Ishikawa (cell line): ENCODE results near the gene TANGO6.

Experiments
- CEBPB ChIP-seq: IDR thresholded peaks from 2 replicates; pipeline ENCODE4 v1.6.1; 2012
- CREB1 ChIP-seq: IDR thresholded peaks from 2 replicates; pipeline ENCODE4 v1.6.1; 2012; ENCODE audit warnings: low read depth
- EGR1 ChIP-seq: IDR thresholded peaks from 2 replicates; pipeline ENCODE4 v1.6.1; 2012
- EP300 ChIP-seq: IDR thresholded peaks from 2 replicates; pipeline ENCODE4 v1.6.1; 2012; ENCODE audit warnings: borderline replicate concordance
- FOXM1 ChIP-seq: IDR thresholded peaks from 2 replicates; pipeline ENCODE4 v1.6.1; 2012; ENCODE audit warnings: low read depth, borderline replicate concordance
- NFIC ChIP-seq: IDR thresholded peaks from 2 replicates; pipeline ENCODE4 v1.6.1; 2012
- RAD21 ChIP-seq: IDR thresholded peaks from 2 replicates; pipeline ENCODE4 v1.6.1; 2012; ENCODE audit warnings: low read depth
- TAF1 ChIP-seq: IDR thresholded peaks from 2 replicates; pipeline ENCODE4 v1.6.1; 2012; ENCODE audit warnings: low read depth, mild to moderate bottlenecking
- TCF12 ChIP-seq: IDR thresholded peaks from 2 replicates; pipeline ENCODE4 v1.6.1; 2012; ENCODE audit warnings: low read depth
- TEAD4 ChIP-seq: IDR thresholded peaks from 2 replicates; pipeline ENCODE4 v1.6.1; 2012
- YY1 ChIP-seq: IDR thresholded peaks from 2 replicates; pipeline ENCODE4 v1.6.1; 2012; ENCODE audit warnings: low read depth
- ZBTB7A ChIP-seq: IDR thresholded peaks from 2 replicates; pipeline ENCODE4 v1.6.1; 2012; ENCODE audit warnings: low read depth
- TF ChIP-seq, protein P1 (sequence below): IDR thresholded peaks from 2 replicates; pipeline ENCODE4 v1.6.1; 2012
- TF ChIP-seq, protein P2 (sequence below): IDR thresholded peaks from 2 replicates; pipeline ENCODE4 v1.6.1; 2012
- TF ChIP-seq, protein P3 (sequence below): IDR thresholded peaks from 2 replicates; pipeline ENCODE4 v1.6.1; 2012; ENCODE audit warnings: low read depth, mild to moderate bottlenecking

TANGO6 gene

DNA sequence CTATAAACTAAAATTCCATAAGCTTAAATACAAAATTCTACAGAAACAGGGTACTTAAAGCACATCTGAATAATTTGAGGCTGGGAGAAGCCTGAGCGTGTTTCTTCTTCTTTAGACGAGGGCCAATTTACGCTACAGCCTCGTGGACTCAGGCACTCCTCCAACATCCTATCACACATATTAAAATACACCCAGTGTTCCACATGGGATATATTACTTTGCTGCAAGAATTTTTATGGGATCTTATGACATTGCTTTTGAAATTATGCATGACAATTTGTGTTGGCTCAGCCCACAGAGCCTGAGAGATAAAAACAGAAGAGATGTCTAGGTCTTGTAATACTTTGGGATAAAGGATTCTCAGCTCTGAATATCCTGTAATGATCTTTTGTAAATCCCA, 3.5 kb upstream of the TANGO6 start:
- no peak for TF ChIP-seq TEAD4
- no peak for TF ChIP-seq NFIC
- TF ChIP-seq, protein P1, sequence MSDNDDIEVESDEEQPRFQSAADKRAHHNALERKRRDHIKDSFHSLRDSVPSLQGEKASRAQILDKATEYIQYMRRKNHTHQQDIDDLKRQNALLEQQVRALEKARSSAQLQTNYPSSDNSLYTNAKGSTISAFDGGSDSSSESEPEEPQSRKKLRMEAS: no peak
- no peak for TF ChIP-seq YY1
- TF ChIP-seq, protein P2, sequence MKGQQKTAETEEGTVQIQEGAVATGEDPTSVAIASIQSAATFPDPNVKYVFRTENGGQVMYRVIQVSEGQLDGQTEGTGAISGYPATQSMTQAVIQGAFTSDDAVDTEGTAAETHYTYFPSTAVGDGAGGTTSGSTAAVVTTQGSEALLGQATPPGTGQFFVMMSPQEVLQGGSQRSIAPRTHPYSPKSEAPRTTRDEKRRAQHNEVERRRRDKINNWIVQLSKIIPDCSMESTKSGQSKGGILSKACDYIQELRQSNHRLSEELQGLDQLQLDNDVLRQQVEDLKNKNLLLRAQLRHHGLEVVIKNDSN: no peak
- no peak for TF ChIP-seq FOXM1
- TF ChIP-seq EP300: no peak
- no peak for TF ChIP-seq TAF1
- TF ChIP-seq RAD21: no peak
- TF ChIP-seq, protein P3, sequence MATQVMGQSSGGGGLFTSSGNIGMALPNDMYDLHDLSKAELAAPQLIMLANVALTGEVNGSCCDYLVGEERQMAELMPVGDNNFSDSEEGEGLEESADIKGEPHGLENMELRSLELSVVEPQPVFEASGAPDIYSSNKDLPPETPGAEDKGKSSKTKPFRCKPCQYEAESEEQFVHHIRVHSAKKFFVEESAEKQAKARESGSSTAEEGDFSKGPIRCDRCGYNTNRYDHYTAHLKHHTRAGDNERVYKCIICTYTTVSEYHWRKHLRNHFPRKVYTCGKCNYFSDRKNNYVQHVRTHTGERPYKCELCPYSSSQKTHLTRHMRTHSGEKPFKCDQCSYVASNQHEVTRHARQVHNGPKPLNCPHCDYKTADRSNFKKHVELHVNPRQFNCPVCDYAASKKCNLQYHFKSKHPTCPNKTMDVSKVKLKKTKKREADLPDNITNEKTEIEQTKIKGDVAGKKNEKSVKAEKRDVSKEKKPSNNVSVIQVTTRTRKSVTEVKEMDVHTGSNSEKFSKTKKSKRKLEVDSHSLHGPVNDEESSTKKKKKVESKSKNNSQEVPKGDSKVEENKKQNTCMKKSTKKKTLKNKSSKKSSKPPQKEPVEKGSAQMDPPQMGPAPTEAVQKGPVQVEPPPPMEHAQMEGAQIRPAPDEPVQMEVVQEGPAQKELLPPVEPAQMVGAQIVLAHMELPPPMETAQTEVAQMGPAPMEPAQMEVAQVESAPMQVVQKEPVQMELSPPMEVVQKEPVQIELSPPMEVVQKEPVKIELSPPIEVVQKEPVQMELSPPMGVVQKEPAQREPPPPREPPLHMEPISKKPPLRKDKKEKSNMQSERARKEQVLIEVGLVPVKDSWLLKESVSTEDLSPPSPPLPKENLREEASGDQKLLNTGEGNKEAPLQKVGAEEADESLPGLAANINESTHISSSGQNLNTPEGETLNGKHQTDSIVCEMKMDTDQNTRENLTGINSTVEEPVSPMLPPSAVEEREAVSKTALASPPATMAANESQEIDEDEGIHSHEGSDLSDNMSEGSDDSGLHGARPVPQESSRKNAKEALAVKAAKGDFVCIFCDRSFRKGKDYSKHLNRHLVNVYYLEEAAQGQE: no peak
- no peak for TF ChIP-seq CEBPB
- TF ChIP-seq EGR1: no peak
- TF ChIP-seq CREB1: no peak
- no peak for TF ChIP-seq TCF12

DNA sequence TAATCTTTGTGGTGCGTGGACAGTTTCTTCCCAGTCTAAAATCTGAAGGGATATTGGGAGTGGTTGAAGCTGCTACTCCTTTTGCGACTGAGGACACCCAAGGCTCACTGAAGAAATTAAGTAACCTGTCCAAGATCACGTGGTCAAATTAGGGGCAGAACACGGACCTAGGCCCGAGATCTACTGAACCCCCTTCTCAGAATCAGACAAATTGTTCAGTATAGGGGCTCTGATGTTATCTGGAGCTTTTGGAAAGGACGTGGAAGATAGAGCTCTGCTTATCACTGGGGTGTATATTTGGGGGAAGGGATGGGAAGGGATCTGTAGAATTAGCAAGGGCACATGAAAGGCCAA, 857 bp downstream of the TANGO6 start:
- TF ChIP-seq, protein P1: no peak
- TF ChIP-seq, protein P2: peak; percentile 50; the same call in 1 of the 2 replicates

DNA sequence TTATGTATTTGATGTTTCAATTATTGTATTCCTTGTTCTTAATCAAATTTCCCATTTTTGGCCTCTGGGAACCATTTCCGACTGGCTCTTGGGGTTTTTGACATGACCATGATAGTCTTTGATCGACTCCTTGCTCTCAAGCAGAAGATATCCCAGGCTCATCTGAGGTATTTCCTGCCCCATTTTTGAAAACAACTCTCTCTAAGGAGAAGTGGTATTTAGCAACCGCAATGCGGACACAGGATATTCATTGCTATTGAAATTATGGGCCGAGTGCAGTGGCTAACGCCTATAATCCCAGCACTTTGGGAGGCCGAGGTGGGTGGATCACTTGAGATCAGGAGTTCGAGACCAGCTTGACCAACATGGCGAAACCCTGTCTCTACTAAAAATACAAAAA, 5.5 kb downstream of the TANGO6 start:
- TF ChIP-seq EGR1: no peak
- TF ChIP-seq, protein P3: no peak
- TF ChIP-seq TCF12: no peak
- no peak for TF ChIP-seq TAF1
- no peak for TF ChIP-seq CEBPB
- TF ChIP-seq, protein P1: no peak
- no peak for TF ChIP-seq TEAD4
- no peak for TF ChIP-seq RAD21
- TF ChIP-seq FOXM1: no peak
- TF ChIP-seq EP300: no peak
- TF ChIP-seq, protein P2: no peak
- no peak for TF ChIP-seq CREB1
- no peak for TF ChIP-seq ZBTB7A
- no peak for TF ChIP-seq YY1
- TF ChIP-seq NFIC: no peak

DNA sequence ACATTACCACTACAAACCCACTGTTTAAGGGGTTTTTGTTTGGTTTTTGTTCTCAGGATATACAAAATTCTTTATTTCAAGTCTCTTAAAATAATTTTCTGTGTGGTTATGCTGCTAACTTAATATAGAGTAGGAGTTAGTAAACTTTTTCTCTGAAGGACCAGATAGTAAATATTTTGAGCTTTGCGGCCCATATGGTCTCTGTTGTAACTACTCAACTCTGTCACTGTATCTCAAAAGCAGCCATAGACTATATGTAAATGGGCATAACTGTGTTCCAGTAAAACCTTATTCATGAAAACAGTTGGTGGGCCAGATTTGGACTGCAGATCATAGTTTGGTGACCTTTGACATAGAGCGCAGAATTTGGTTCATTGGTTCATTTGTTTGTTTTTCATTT, 7.2 kb downstream of the TANGO6 start:
- TF ChIP-seq RAD21: no peak

DNA sequence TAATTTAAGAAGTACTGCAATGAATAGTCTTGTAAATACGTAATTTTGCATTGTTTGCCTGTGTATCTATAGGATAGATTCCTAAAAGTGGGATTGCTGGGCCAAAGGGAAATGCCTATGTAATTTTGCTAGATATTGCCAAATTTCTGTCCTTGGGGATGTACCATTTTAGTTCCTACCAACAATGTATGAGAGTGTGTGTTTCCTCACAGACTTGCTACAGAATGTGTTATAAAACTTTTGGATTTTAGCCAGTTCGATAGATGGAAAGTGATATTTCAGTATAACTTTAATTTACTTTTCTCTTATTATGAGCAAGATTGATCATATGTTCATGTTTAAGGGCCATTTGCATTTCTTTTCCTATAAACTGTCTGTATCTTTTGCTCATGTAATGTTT, 8.3 kb downstream of the TANGO6 start:
- TF ChIP-seq, protein P3: no peak
- no peak for TF ChIP-seq YY1
- TF ChIP-seq CREB1: no peak
- TF ChIP-seq TAF1: no peak
- TF ChIP-seq EGR1: no peak
- TF ChIP-seq, protein P2: no peak
- no peak for TF ChIP-seq TCF12
- TF ChIP-seq CEBPB: no peak
- TF ChIP-seq FOXM1: no peak
- TF ChIP-seq, protein P1: no peak
- TF ChIP-seq NFIC: no peak
- TF ChIP-seq RAD21: no peak
- no peak for TF ChIP-seq TEAD4
- no peak for TF ChIP-seq ZBTB7A
